DMS79 treated with DMSO at 0.1 percent for 48 hours (cell line): Measurements from ENCODE around the gene PIGL.
"Not testable (repeated sequence)": the region's sequence is repeated elsewhere in the genome, so short reads cannot be mapped to it uniquely, and the experiment has no call there.

ENCODE experiments used
- DNase-seq: peaks from one replicate; lab custom pipeline; 2025; lab: John Stamatoyannopoulos, UW

The PIGL gene

GRCh38 chr17:16216341-16217001 lies 539 bp upstream of the PIGL start:
- not testable (repeated sequence) for DNase-seq

DNA sequence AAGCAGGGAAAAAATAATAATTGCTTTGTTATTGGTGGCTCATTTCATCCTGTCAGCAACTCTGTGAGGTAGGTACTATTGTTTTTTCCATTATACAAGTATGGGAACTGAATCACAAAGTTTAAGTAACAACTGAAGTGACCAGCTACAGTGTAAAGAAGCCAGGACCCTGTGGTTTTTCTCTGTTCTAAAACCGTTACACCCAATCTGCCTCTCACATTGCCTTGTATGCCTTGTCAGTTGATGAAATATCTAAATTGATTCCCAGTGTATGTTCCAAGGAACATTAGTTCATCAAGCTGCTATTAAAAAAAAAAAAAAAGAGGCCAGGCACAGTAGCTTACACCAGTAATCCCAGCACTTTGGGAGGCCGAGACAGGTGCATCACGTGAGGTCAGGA lies 5.4 kb downstream of the PIGL start:
- DNase-seq: no peak

DNA sequence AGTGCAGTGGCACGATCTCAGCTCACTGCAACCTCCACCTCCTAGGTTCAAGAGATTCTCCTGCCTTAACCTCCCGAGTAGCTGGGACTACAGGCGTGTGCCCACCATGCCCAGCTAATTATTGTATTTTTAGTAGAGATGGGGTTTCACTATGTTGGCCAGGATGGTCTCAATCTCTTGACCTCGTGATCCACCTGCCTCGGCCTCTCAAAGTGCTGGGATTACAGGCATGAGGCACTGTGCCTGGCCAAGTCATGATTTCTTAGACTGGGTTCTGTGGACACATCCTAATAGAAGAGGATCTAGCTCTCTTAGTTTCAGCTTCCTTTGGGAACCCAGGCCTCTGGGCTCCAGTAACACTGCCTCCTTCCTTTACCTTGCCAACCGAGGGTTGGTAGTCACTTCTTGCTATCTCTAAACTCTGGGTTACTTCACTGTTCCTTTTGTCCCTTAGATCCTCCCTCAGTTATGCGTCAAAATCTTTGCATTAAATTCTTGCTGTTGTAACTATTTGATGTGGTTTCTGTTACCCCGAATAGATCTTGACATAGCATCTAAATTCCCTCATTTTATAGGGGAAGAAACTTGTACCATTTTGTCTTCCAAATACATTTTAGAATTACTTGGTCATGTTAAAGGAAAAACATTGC lies 13.0 kb downstream of the PIGL start:
- not testable (repeated sequence) for DNase-seq

DNA sequence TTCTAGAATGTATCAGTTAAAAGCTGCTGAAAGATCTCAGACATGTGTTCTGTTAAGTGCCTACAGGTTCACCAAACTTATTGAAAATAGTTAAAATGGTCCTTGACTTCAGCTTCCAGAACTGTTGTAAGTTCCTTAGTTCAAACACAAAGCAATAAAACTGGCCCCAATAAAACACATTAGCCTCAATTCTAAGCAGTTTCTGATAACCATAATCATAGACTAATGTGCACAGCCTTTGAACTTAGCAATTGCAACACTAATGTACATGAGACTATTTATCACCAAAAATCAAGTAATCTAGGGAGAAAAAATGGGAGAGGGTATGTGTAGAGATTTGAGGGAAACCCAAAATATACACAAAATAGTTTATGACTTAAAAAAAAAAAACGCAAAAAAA lies 15.4 kb downstream of the PIGL start:
- DNase-seq: no peak

- DNase-seq: no peak
Measured at GRCh38 chr17:16239931-16240330, 22.9 kb downstream of the PIGL start.

DNA sequence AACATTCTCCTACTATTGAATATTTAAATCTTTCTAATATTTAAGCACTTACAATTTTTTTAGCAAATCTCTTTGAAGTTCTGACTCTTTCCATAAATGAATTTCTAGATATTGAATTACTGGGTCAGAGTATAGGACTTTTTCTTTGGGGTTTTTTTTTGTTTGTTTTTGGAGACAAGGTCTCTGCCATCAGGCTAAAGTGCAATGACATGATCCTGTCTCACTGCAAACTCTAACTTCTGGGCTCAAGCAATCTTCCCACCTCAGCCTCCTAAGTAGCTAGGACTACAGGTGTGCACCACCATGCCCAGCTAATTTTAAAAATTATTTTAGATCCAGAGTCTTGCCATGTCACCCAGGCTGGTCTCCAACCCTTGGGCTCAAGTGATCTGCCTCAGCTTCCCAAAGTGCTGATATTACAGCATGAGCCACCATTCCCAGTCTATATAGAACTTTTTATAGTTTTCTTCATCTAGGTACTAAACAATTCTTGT lies 24.9 kb downstream of the PIGL start:
- DNase-seq: no peak

GRCh38 chr17:16243385-16243784 lies 26.4 kb downstream of the PIGL start:
- no peak for DNase-seq

DNA sequence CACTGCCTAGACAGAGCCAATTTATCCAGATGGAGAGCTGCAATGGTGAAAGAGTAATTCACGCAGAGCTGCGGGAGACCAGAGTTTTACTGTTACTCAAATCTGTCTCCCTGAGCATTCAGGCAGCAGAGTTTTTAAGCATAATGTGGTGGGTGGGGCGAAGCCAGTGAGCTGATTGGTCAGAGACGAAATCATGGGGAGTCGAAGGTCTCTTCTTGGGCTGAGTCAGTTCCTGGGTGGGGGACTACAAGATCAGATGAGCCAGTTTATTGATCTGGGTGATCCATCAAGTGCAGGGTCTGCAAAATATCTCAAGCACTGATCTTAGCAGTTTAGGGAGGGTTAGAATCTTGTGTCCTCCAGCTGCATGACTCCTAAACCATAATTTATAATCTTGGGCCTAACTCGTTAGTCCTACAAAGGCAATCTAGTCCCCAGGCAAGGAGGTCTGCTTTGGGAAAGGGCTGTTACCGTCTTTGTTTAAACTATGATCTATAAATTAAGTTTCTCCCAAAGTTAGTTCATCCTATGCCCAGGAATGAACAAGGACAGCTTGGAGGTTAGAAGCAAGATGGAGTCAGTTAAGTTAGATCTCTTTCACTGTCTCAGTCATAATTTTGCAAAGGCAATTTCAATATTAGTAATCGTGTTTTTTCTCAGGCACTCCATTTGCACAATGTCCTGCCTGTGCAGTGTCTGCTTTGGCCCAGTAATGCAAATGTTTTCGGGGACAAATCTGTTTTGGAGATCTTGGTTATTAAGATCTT lies 27.0 kb downstream of the PIGL start:
- DNase-seq: no peak

- no peak for DNase-seq
Measured at GRCh38 chr17:16247586-16247984, 30.6 kb downstream of the PIGL start.

- no peak for DNase-seq
Measured at GRCh38 chr17:16250635-16251034, 33.6 kb downstream of the PIGL start.

DNA sequence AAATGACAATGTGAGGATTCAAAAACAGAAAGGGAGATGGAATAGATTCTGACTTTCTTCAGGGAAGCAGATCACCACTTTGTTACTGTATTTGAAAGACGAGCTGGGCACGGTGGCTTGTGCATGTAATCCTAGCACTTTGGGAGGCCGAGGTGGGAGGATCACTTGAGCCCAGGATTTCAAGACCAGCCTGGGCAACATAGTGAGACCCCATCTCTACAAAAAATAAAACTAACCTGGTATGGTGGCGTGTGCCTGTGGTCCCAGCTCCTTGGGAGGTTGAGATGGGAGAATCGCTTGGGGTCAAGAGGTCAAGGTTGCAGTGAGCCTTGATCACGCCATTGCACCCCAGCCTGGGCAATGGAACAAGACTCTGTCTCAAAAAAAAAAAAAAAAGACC lies 34.0 kb downstream of the PIGL start:
- DNase-seq: no peak

- no peak for DNase-seq
Measured at GRCh38 chr17:16251556-16251955, 34.5 kb downstream of the PIGL start.

GRCh38 chr17:16254773-16255400 lies 37.9 kb downstream of the PIGL start:
- no peak for DNase-seq

- DNase-seq: peak; percentile 38
Measured at GRCh38 chr17:16255481-16255921, 38.5 kb downstream of the PIGL start.

GRCh38 chr17:16258901-16259300 lies 41.9 kb downstream of the PIGL start:
- DNase-seq: no peak

GRCh38 chr17:16259926-16260325 lies 42.9 kb downstream of the PIGL start:
- no peak for DNase-seq

- no peak for DNase-seq
Measured at GRCh38 chr17:16261049-16261448, 44.0 kb downstream of the PIGL start.

- no peak for DNase-seq
Measured at GRCh38 chr17:16262201-16262600, 45.2 kb downstream of the PIGL start.

- no peak for DNase-seq
Measured at GRCh38 chr17:16267174-16267573, 50.2 kb downstream of the PIGL start.

GRCh38 chr17:16269658-16270057 lies 52.6 kb downstream of the PIGL start:
- DNase-seq: no peak

DNA sequence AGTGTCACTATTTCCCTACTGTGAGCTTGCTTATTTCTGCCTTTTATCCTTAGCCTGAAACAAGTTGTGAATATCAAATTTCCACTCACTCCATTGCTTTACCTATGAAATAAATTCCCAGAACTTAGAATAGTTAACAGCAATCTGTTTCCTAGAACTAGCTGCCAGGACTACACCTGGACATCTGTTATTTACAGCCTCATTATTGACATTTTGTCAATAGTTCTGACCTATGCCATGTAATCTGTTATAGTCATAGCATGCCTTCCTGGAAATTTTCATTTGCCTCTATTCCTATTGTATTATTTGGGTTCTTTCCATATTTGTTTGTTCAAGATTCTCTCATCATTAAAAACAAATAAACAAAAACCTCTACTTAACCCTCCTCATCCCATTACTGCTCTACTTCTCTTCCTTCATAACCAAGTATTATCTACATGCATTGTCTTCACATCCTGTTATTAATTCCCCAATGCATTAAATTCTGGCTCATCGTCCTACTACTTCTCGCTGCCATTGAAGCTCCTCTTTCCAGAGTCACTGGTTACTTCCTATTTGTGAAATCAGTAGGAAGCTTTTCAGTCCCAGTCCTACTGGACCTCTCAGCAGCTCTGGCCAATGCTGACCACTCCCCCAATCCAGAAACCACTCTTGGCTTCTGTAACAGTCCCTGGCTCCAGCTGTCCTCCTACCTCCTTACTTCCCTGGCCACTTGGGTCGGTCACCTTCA lies 55.3 kb downstream of the PIGL start:
- DNase-seq: no peak

- no peak for DNase-seq
Measured at GRCh38 chr17:16273499-16273898, 56.5 kb downstream of the PIGL start.
